ENCODE results near the gene FGF1.

Gene FGF1

GRCh38 chr5:142612494-142613270 lies 73.2 kb downstream of the FGF1 start:
- H3K4me3 ChIP-seq (ENCODE audit: low read depth, low read length, poor library complexity, severe bottlenecking), result no peak overlapping the region
- H3K27ac ChIP-seq (ENCODE audit: low read depth, low read length, poor library complexity, severe bottlenecking), result no peak overlapping the region
- no peak overlapping the region for H2AFZ ChIP-seq (ENCODE audit: low read length)
- H3K79me2 ChIP-seq (ENCODE audit: insufficient read depth, low read length), result no peaks in the 10 kb centered on the region
- H3F3A ChIP-seq (ENCODE audit: insufficient read depth, low read length), result no peaks in the 10 kb centered on the region
- no peaks in the 10 kb centered on the region for H3K9me2 ChIP-seq (ENCODE audit: low read depth, low read length)
- no peak overlapping the region for H3K4me2 ChIP-seq (ENCODE audit: low read length)
- no peaks in the 10 kb centered on the region for H3K27me3 ChIP-seq (ENCODE audit: insufficient read depth, low read length)
- no peaks in the 10 kb centered on the region for H3K9me3 ChIP-seq (ENCODE audit: low read length)
- no peak overlapping the region for H3K9ac ChIP-seq (ENCODE audit: low read length)
- no peaks in the 10 kb centered on the region for H3K4me1 ChIP-seq (ENCODE audit: insufficient read depth, low read length, severe bottlenecking)
- H4K20me1 ChIP-seq (ENCODE audit: insufficient read depth, low read length), result no peaks in the 10 kb centered on the region
- no peaks in the 10 kb centered on the region for H3K36me3 ChIP-seq (ENCODE audit: insufficient read depth, low read length)
- no peak for TF ChIP-seq EZH2 (IDR thresholded peaks at IDR 0.05; ENCODE audit: borderline replicate concordance, low read length)
- TF ChIP-seq CTCF (IDR thresholded peaks at IDR 0.05; ENCODE audit: low read length), result no peak

GRCh38 chr5:142611154-142611553 lies 74.7 kb downstream of the FGF1 start:
- H3K36me3 ChIP-seq (ENCODE audit: insufficient read depth, low read length), result no peaks in the 10 kb centered on the region
- H2AFZ ChIP-seq (ENCODE audit: low read length), result no peak overlapping the region
- no peak overlapping the region for H3K9ac ChIP-seq (ENCODE audit: low read length)
- H3K9me2 ChIP-seq (ENCODE audit: low read depth, low read length), result no peaks in the 10 kb centered on the region
- H3K79me2 ChIP-seq (ENCODE audit: insufficient read depth, low read length), result no peaks in the 10 kb centered on the region
- H3K4me2 ChIP-seq (ENCODE audit: low read length), result no peak overlapping the region
- H4K20me1 ChIP-seq (ENCODE audit: insufficient read depth, low read length), result no peaks in the 10 kb centered on the region
- H3K27ac ChIP-seq (ENCODE audit: low read depth, low read length, poor library complexity, severe bottlenecking), result no peak overlapping the region
- H3K4me1 ChIP-seq (ENCODE audit: insufficient read depth, low read length, severe bottlenecking), result no peaks in the 10 kb centered on the region
- no peak overlapping the region for H3K4me3 ChIP-seq (ENCODE audit: low read depth, low read length, poor library complexity, severe bottlenecking)
- no peaks in the 10 kb centered on the region for H3F3A ChIP-seq (ENCODE audit: insufficient read depth, low read length)
- peak; percentile 53 for TF ChIP-seq CTCF (IDR thresholded peaks at IDR 0.05; ENCODE audit: low read length)
- no peak for TF ChIP-seq EZH2 (IDR thresholded peaks at IDR 0.05; ENCODE audit: borderline replicate concordance, low read length)
- H3K9me3 ChIP-seq (ENCODE audit: low read length), result no peaks in the 10 kb centered on the region
- no peaks in the 10 kb centered on the region for H3K27me3 ChIP-seq (ENCODE audit: insufficient read depth, low read length)

GRCh38 chr5:142610176-142611001 lies 75.5 kb downstream of the FGF1 start:
- H3K36me3 ChIP-seq (ENCODE audit: insufficient read depth, low read length), result no peaks in the 10 kb centered on the region
- H3K79me2 ChIP-seq (ENCODE audit: insufficient read depth, low read length), result no peaks in the 10 kb centered on the region
- H3K9me2 ChIP-seq (ENCODE audit: low read depth, low read length), result no peaks in the 10 kb centered on the region
- no peak for TF ChIP-seq EZH2 (IDR thresholded peaks at IDR 0.05; ENCODE audit: borderline replicate concordance, low read length)
- TF ChIP-seq CTCF (IDR thresholded peaks at IDR 0.05; ENCODE audit: low read length), result no peak
- no peak overlapping the region for H3K27ac ChIP-seq (ENCODE audit: low read depth, low read length, poor library complexity, severe bottlenecking)
- no peak overlapping the region for H2AFZ ChIP-seq (ENCODE audit: low read length)
- no peaks in the 10 kb centered on the region for H3F3A ChIP-seq (ENCODE audit: insufficient read depth, low read length)
- H4K20me1 ChIP-seq (ENCODE audit: insufficient read depth, low read length), result no peaks in the 10 kb centered on the region
- H3K27me3 ChIP-seq (ENCODE audit: insufficient read depth, low read length), result no peaks in the 10 kb centered on the region
- no peaks in the 10 kb centered on the region for H3K9me3 ChIP-seq (ENCODE audit: low read length)
- H3K4me2 ChIP-seq (ENCODE audit: low read length), result no peak overlapping the region
- no peak overlapping the region for H3K9ac ChIP-seq (ENCODE audit: low read length)
- H3K4me1 ChIP-seq (ENCODE audit: insufficient read depth, low read length, severe bottlenecking), result no peaks in the 10 kb centered on the region
- no peak overlapping the region for H3K4me3 ChIP-seq (ENCODE audit: low read depth, low read length, poor library complexity, severe bottlenecking)
